SKM-1 (cell line): Measurements from ENCODE around the gene DNAJC27.

Source experiments
- DNase-seq: peaks from one replicate; lab custom pipeline; 2025; ENCODE audit not compliant: unreplicated experiment; lab: John Stamatoyannopoulos, UW

The DNAJC27 gene

GRCh38 chr2:24908461-24908901 lies 63.3 kb downstream of the DNAJC27 start:
- no peak for DNase-seq

GRCh38 chr2:24907116-24907515 lies 64.6 kb downstream of the DNAJC27 start:
- no peak for DNase-seq

GRCh38 chr2:24906466-24906865 lies 65.3 kb downstream of the DNAJC27 start:
- no peak for DNase-seq

- DNase-seq: no peak
These were observed 68.3 kb downstream of the DNAJC27 start for GRCh38 chr2:24903161-24904103.

GRCh38 chr2:24899361-24899910 lies 72.3 kb downstream of the DNAJC27 start:
- DNase-seq: no peak

GRCh38 chr2:24898122-24899109 lies 73.3 kb downstream of the DNAJC27 start:
- no peak for DNase-seq

- no peak for DNase-seq
These were observed 77.0 kb downstream of the DNAJC27 start for GRCh38 chr2:24894750-24895149.

GRCh38 chr2:24893934-24894333 lies 77.8 kb downstream of the DNAJC27 start:
- no peak for DNase-seq
